GM13977 (cell line): ENCODE data around the gene DCUN1D4.

Source experiments
- DNase-seq: peaks from one replicate; pipeline ENCODE4 v3.0.0; 2012; ENCODE audit warnings: low spot score
- in situ Hi-C: fragments of 300-500 bp; cut with MboI; formaldehyde crosslinking; loops from one replicate; pipeline ENCODE4 v1.12.0; 2022; ENCODE audit warnings: low sequenced_read_pairs, low pct_unique_long_range_greater_than_20kb, mixed read lengths, inconsistent platforms; ENCODE audit not compliant: unreplicated experiment
- TF ChIP-seq, protein P1 (sequence below): IDR thresholded peaks from 2 replicates; pipeline ENCODE4 v1.5.1; 2012; ENCODE audit warnings: mild to moderate bottlenecking, control low read depth; ENCODE audit not compliant: insufficient read depth; ENCODE audit errors: extremely low read depth, missing control alignments

DCUN1D4 gene

DNA sequence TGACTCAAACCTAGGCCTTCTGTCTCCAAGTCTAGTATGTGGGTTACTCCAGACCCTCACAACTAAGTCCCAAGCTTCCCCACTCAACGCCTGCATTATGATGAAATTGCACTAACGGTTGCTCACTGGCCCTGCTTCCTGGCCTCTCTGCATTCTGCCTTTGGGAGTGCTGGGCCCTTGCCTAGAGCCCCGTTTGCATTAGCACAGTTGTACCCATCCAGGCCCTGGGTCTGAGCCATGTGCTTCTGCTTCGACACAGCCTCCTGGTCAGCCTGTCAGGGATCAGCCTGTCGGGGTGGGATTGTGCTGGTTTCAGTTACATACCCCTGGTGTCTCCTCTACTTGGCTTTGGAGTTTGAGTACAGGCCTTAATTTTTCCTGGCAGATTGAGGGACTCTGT is 58.4 kb downstream of the DCUN1D4 start:
- TF ChIP-seq, protein P1, sequence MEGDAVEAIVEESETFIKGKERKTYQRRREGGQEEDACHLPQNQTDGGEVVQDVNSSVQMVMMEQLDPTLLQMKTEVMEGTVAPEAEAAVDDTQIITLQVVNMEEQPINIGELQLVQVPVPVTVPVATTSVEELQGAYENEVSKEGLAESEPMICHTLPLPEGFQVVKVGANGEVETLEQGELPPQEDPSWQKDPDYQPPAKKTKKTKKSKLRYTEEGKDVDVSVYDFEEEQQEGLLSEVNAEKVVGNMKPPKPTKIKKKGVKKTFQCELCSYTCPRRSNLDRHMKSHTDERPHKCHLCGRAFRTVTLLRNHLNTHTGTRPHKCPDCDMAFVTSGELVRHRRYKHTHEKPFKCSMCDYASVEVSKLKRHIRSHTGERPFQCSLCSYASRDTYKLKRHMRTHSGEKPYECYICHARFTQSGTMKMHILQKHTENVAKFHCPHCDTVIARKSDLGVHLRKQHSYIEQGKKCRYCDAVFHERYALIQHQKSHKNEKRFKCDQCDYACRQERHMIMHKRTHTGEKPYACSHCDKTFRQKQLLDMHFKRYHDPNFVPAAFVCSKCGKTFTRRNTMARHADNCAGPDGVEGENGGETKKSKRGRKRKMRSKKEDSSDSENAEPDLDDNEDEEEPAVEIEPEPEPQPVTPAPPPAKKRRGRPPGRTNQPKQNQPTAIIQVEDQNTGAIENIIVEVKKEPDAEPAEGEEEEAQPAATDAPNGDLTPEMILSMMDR, result no peak
- no peak for DNase-seq
- in situ Hi-C loops, result no loop called here

DNA sequence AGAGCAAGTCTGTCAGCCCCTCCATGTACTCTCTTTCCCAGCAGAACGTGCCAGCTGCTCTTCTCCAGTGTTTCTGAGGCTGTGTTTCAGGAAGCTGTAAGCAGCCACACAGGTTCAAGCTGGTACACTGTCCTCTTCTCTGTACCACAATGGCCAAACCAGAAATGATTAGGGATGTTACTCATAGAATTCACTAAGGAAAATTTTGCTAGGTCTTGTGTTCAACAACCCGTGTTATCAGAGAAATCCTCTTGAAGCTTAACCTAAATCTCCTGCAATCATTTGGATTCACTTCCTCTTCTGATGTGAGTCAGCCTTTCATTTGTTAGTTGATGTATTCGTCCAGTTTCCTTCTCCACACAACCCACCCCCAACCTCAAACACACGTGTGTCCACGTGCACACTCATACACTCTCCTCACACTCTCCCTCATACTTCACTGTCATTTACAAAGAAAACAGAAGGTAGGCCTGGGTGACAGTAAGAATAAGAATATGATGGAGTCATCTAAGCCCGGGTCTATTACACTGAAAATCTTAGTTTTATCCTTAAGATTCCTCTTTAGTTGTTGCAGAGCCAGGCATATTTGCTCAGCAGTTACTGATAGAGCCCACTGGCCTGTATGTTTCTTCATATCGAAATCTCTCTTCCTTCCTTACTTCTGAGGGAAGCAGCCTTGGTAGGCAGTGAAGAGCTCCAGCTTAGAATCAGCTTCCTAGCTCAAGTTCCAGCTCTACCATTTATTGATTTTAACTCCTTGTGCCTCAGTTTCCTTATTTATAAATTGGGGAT is 63.4 kb downstream of the DCUN1D4 start:
- in situ Hi-C loops, result no loop called here
- DNase-seq, result peak; percentile 30
- TF ChIP-seq, protein P1, result no peak

DNA sequence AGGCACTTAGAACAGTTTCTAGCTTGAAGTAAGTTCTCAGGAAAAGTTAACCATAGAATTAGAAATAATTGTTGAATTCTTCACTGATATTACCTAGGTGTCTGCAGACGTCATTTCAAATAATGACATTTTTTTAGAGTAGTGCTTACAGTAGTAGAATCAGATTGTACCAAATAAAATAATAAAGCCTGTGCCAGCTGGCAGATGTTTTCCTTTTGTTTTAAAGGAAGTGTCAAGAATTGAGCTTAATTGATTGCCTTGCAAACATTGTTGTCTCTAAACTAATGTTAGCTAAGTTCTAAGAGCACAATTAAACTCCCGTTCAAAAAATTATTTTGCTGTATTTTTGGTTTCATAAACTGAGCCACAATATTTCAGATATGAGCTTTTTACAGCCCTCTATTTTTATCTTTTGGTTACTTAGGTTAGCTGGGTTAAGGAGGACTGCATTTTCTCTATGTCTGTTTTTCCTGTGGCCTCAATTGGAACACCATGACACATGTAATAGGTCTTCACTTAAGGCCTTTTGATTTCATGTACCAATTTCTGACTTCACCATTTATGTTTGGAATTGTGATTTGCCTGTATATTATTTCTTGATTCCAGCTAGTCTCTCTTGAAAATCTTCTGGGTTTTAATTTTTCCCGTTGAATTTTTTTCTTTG is 64.2 kb downstream of the DCUN1D4 start:
- in situ Hi-C loops, result no loop called here
- TF ChIP-seq, protein P1, result no peak
- DNase-seq, result no peak

GRCh38 chr4:51909236-51909703 is 66.3 kb downstream of the DCUN1D4 start:
- DNase-seq, result no peak
- in situ Hi-C loops, result no loop called here
- TF ChIP-seq, protein P1, result no peak

DNA sequence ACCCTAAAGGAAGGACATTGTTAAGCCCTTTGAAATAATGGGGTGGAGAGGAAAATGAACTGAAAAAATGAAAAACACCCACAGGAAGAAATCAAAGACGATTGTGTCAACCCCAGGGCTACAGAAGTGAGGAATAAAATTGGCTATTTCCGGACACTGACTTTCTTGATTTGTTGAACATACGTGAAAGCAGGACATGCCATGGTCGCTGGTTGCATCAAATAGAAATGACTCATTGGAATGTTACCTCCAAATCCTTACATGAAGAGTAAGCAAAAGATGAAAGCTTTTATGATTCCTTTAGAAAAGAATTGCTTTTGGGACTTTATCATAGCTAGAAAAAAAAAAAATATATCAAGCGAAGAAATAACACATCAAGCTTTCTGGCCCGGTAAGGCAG is 75.3 kb downstream of the DCUN1D4 start:
- no peak for DNase-seq
- TF ChIP-seq, protein P1, result no peak
- in situ Hi-C loops, result no loop called here

- no peak for DNase-seq
- TF ChIP-seq, protein P1, result no peak
- in situ Hi-C loops, result no loop called here
These were observed 80.4 kb downstream of the DCUN1D4 start for GRCh38 chr4:51923343-51923742.
